IMR-90 (cell line): Measurements from ENCODE around the gene HERC4. TPM values are rescaled to one million over a fixed set of nuclear protein-coding genes. Genes with fewer than 3 reads are reported as not detected.

Experiments used
- ATAC-seq: fragments of 200-7000 bp; cut with Tn5 transposase; 2 replicates; pipeline ENCODE4 v1.9.1; 2020; ENCODE audit warnings: low read depth, mild to moderate bottlenecking, moderate library complexity
- BruUV-seq: library from RNA; stranded (reverse); fragments of 400-500 nt; replicated peaks from 2 replicates; lab custom pipeline; 2021; lab: Mats Ljungman, UMichigan
- CTCF ChIA-PET: fragments of 300-600 bp; formaldehyde crosslinking; extraction: SDS; loops from one replicate; lab custom pipeline; 2021; ENCODE audit warnings: antibody characterized with exemption; lab: Yijun Ruan, JAX
- POLR2A ChIA-PET: fragments of 300-600 bp; sonication (Branson Sonifier 250); formaldehyde crosslinking; loops from one replicate; lab custom pipeline; 2022; ENCODE audit warnings: antibody characterized with exemption; ENCODE audit not compliant: unreplicated experiment; lab: Charles Lee
- DNase-seq: peaks from one replicate; pipeline ENCODE4 v3.0.0; 2013
- H2AFZ ChIP-seq: replicated peaks from 2 replicates; pipeline ENCODE3; 2013; ENCODE audit warnings: low read length, mild to moderate bottlenecking; ENCODE audit not compliant: poor library complexity
- H2AK5ac ChIP-seq: 2 replicates; pipeline ENCODE4 v1.6.1; 2013; ENCODE audit warnings: low read depth, low read length, inconsistent platforms
- H2AK9ac ChIP-seq: replicated peaks from 2 replicates; pipeline ENCODE3; 2013; ENCODE audit warnings: mild to moderate bottlenecking, low read depth, low read length, moderate library complexity; ENCODE audit not compliant: poor library complexity
- H2BK120ac ChIP-seq: 2 replicates; pipeline ENCODE4 v1.6.1; 2013; ENCODE audit warnings: low read depth, low read length, inconsistent platforms
- H2BK15ac ChIP-seq: 3 replicates; pipeline ENCODE4 v1.6.1; 2013; ENCODE audit warnings: low read depth, low read length, inconsistent platforms
- H2BK20ac ChIP-seq: 2 replicates; pipeline ENCODE4 v1.6.1; 2013; ENCODE audit warnings: low read depth, mild to moderate bottlenecking, inconsistent platforms, low read length, moderate library complexity
- H2BK5ac ChIP-seq: 2 replicates; pipeline ENCODE4 v1.6.1; 2013; ENCODE audit warnings: mild to moderate bottlenecking, low read depth, low read length, inconsistent platforms; ENCODE audit not compliant: poor library complexity, severe bottlenecking
- H3K14ac ChIP-seq: replicated peaks from 2 replicates; pipeline ENCODE4 v1.6.1; 2013; ENCODE audit warnings: low read depth, low read length, inconsistent platforms
- H3K18ac ChIP-seq: 2 replicates; pipeline ENCODE4 v1.6.1; 2013; ENCODE audit warnings: low read depth, low read length, control low read depth
- H3K23ac ChIP-seq: 2 replicates; pipeline ENCODE4 v1.6.1; 2013; ENCODE audit warnings: low read depth, low read length, inconsistent platforms
- H3K27ac ChIP-seq: 2 replicates; pipeline ENCODE4 v1.5.1; 2013; ENCODE audit warnings: mild to moderate bottlenecking, control low read depth, low read length; ENCODE audit not compliant: insufficient read depth
- H3K27me3 ChIP-seq: 2 replicates; pipeline ENCODE4 v1.6.1; 2013; ENCODE audit warnings: low read length; ENCODE audit not compliant: control insufficient read depth, insufficient read depth
- H3K36me3 ChIP-seq: 2 replicates; pipeline ENCODE4 v1.6.1; 2013; ENCODE audit warnings: low read length, mixed read lengths; ENCODE audit not compliant: control insufficient read depth, insufficient read depth
- H3K4ac ChIP-seq: 2 replicates; pipeline ENCODE4 v1.6.1; 2013; ENCODE audit warnings: low read depth, low read length, inconsistent platforms
- H3K4me1 ChIP-seq: 2 replicates; pipeline ENCODE4 v1.6.1; 2013; ENCODE audit warnings: low read length, mixed read lengths; ENCODE audit not compliant: control insufficient read depth, insufficient read depth
- H3K4me2 ChIP-seq: 2 replicates; pipeline ENCODE4 v1.6.1; 2013; ENCODE audit warnings: low read depth, mild to moderate bottlenecking, control low read depth, low read length, moderate library complexity
- H3K4me3 ChIP-seq: 2 replicates; pipeline ENCODE4 v1.5.1; 2013; ENCODE audit warnings: low read depth, mild to moderate bottlenecking, control low read depth, low read length, moderate library complexity; ENCODE audit not compliant: insufficient read depth
- H3K56ac ChIP-seq: 2 replicates; pipeline ENCODE4 v1.6.1; 2013; ENCODE audit warnings: low read length, inconsistent platforms; ENCODE audit not compliant: insufficient read depth; ENCODE audit errors: extremely low read depth
- H3K79me1 ChIP-seq, 2 experiments: 2 replicates each; pipeline ENCODE4 v1.6.1; 2013; ENCODE audit warnings: low read length in 2 of 2, inconsistent platforms in 1 of 2, low read depth in 1 of 2
- H3K9ac ChIP-seq: 2 replicates; pipeline ENCODE4 v1.6.1; 2013; ENCODE audit warnings: low read depth, low read length, control low read depth
- H3K9me1 ChIP-seq: 2 replicates; pipeline ENCODE4 v1.6.1; 2013; ENCODE audit warnings: low read length, inconsistent platforms; ENCODE audit not compliant: insufficient read depth
- H3K9me3 ChIP-seq: 2 replicates; pipeline ENCODE4 v1.6.1; 2013; ENCODE audit warnings: low read length; ENCODE audit not compliant: control insufficient read depth, insufficient read depth
- H4K20me1 ChIP-seq: 2 replicates; pipeline ENCODE4 v1.6.1; 2013; ENCODE audit warnings: low read length, inconsistent platforms; ENCODE audit not compliant: insufficient read depth
- H4K5ac ChIP-seq: 2 replicates; pipeline ENCODE4 v1.6.1; 2013; ENCODE audit warnings: mild to moderate bottlenecking, low read depth, low read length, control low read depth
- H4K8ac ChIP-seq, 2 experiments: 2 replicates each; pipeline ENCODE4 v1.6.1; 2013; ENCODE audit warnings: low read depth in 2 of 2, low read length in 2 of 2, control low read depth in 1 of 2, inconsistent platforms in 1 of 2
- H4K91ac ChIP-seq: 2 replicates; pipeline ENCODE4 v1.6.1; 2013; ENCODE audit warnings: low read depth, low read length, inconsistent platforms; ENCODE audit not compliant: insufficient read depth
- CEBPB ChIP-seq: IDR thresholded peaks from 2 replicates; pipeline ENCODE4 v1.6.1; 2012; ENCODE audit warnings: low read depth, low read length, improper control_type of control experiment
- MAZ ChIP-seq: IDR thresholded peaks from 2 replicates; pipeline ENCODE4 v1.6.1; 2012; ENCODE audit warnings: low read depth, mild to moderate bottlenecking, low read length, improper control_type of control experiment, moderate library complexity, borderline replicate concordance
- NFE2L2 ChIP-seq: fragments of 150-350 bp; IDR thresholded peaks from 2 replicates; pipeline ENCODE4 v1.6.1; 2016; ENCODE audit warnings: low read depth, mild to moderate bottlenecking, low read length
- POLR2A ChIP-seq: IDR thresholded peaks from 2 replicates; pipeline ENCODE4 v1.6.1; 2012; ENCODE audit warnings: mild to moderate bottlenecking, low read depth, low read length
- WGBS, 2 experiments: methylation state at CpG; one replicate each; pipeline versions ENCODE4 v1.1.5 to v1.1.7; 2013; ENCODE audit warnings: missing lambda C conversion rate in 2 of 2; ENCODE audit not compliant: insufficient read length in 1 of 2; ENCODE audit errors: extremely low coverage in 2 of 2; 5-methylcytosine and 5-hydroxymethylcytosine counted together
- dilution Hi-C: fragments of 300-500 bp; cut with HindIII; formaldehyde crosslinking; loops from one replicate; pipeline ENCODE4 v1.14.3; 2018; ENCODE audit warnings: low sequenced_read_pairs; ENCODE audit not compliant: unreplicated experiment
- in situ Hi-C: fragments of 300-500 bp; cut with MboI; formaldehyde crosslinking; loops from 3 replicates; pipeline ENCODE4 v1.14.3; 2019; ENCODE audit warnings: low sequenced_read_pairs, inconsistent platforms, mixed read lengths
- intact Hi-C: fragments of 100-400 bp; cut with micrococcal nuclease; formaldehyde crosslinking; loops from 2 replicates; pipeline ENCODE4 v1.10.0; 2022
- polyA plus RNA-seq, 3 experiments: library from polyadenylated mRNA; depleted of rRNA; stranded (reverse); fragments of >200 nt; gene quantifications; 2 replicates each; pipeline ENCODE4 v1.2.3, GENCODE V29; 2012; ENCODE audit warnings: low replicate concordance in 1 of 3
- total RNA-seq: library from RNA; depleted of rRNA; stranded (reverse); fragments of >200 nt; gene quantifications from 2 replicates; pipeline ENCODE4 v1.2.3, GENCODE V29; 2012
- TF ChIP-seq, protein P1 (sequence below): fragments of 150-350 bp; IDR thresholded peaks from 2 replicates; pipeline ENCODE4 v1.6.1; 2016; ENCODE audit warnings: low read depth, mild to moderate bottlenecking, low read length, moderate library complexity, borderline replicate concordance

The HERC4 gene
- total and polyA plus RNA-seq, 2 of the 4 experiments (the other 2 are of a cell fraction) = 66.6 to 92.8 TPM

DNA sequence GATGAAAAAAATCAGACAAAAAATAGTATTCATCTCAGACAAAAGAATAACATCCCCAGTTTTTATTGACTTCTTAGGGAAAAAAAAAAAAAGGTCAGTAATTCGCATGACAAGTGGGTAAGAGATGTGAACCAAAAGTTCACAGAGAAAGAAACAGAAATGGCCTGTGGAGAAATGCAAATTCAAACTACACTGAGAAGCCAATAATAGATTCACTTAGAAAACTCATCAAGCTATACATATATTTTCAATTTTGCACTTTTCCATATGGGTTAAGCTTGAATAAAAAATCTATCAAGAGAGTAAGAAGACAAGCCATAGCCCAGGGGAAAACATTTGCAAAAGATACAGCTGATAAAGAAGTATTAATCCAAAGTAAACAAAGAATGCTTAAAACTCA is 28.0 kb downstream of the HERC4 start:
- H2AFZ ChIP-seq = no peak overlapping the region
- in situ Hi-C loops = no loop called here
- H2AK5ac ChIP-seq = no peak overlapping the region
- H2BK5ac ChIP-seq = no peak overlapping the region
- peaks cover 35 to 58% of the 10 kb centered on the region in 2 experiments for H3K79me1 ChIP-seq
- no peak overlapping the region for H3K23ac ChIP-seq
- H3K14ac ChIP-seq = no peak overlapping the region
- CTCF ChIA-PET = interaction anchor here (0.7 to 1.8 kb wide), 2 partner anchors 8 to 18 kb away, joined by 3 to 4 read pairs; no protein-coding TSS in a partner anchor
- peaks cover 58% of the 10 kb centered on the region for H4K20me1 ChIP-seq
- H3K18ac ChIP-seq = no peak overlapping the region
- no CpG with 5 or more reads among the region's 1 CpG for WGBS, 2 experiments
- BruUV-seq = no TSS peak
- no peak overlapping the region for H3K56ac ChIP-seq
- no peak overlapping the region for H4K8ac ChIP-seq
- peaks cover 18% of the 10 kb centered on the region for H3K36me3 ChIP-seq
- no peaks in the 10 kb centered on the region for H3K9me3 ChIP-seq
- H4K5ac ChIP-seq = no peak overlapping the region
- no peak for ATAC-seq
- no peak overlapping the region for H2BK15ac ChIP-seq
- H3K27me3 ChIP-seq = no peaks in the 10 kb centered on the region
- no peak overlapping the region for H3K27ac ChIP-seq
- no peak overlapping the region for H2BK20ac ChIP-seq
- POLR2A ChIA-PET = interaction anchor here (0.6 kb wide), 1 partner anchor 54 kb away, joined by 4 read pairs; no protein-coding TSS in a partner anchor
- dilution Hi-C loops = no loop called here
- no peak overlapping the region for H3K4me3 ChIP-seq
- no peak overlapping the region for H4K91ac ChIP-seq
- H3K9ac ChIP-seq = no peak overlapping the region
- intact Hi-C loops = no loop called here
- H3K4me2 ChIP-seq = no peak overlapping the region
- DNase-seq = no peak
- peaks cover 12% of the 10 kb centered on the region; the same call in 1 of the 2 replicates for H3K4me1 ChIP-seq
- H2BK120ac ChIP-seq = no peak overlapping the region
- TF ChIP-seq, protein P1, sequence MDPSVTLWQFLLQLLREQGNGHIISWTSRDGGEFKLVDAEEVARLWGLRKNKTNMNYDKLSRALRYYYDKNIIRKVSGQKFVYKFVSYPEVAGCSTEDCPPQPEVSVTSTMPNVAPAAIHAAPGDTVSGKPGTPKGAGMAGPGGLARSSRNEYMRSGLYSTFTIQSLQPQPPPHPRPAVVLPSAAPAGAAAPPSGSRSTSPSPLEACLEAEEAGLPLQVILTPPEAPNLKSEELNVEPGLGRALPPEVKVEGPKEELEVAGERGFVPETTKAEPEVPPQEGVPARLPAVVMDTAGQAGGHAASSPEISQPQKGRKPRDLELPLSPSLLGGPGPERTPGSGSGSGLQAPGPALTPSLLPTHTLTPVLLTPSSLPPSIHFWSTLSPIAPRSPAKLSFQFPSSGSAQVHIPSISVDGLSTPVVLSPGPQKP = no peak
- no peak for TF ChIP-seq NFE2L2
- TF ChIP-seq CEBPB = no peak
- no peak for TF ChIP-seq POLR2A
- TF ChIP-seq MAZ = no peak
- peaks cover 19% of the 10 kb centered on the region for H3K9me1 ChIP-seq
- H2AK9ac ChIP-seq = no peak overlapping the region
- no peak overlapping the region for H3K4ac ChIP-seq
